GM23338 (cell line): ENCODE data around the gene COL25A1. TPM values are rescaled to one million over a fixed set of nuclear protein-coding genes. Genes with fewer than 3 reads are reported as not detected.

ENCODE experiments used
- ATAC-seq: fragments of 200-7000 bp; cut with Tn5 transposase; 3 replicates; pipeline ENCODE4 v1.9.1; 2020
- DNase-seq: peaks from one replicate; pipeline ENCODE4 v3.0.0-alpha.2; 2015; ENCODE audit warnings: low spot score
- H2AFZ ChIP-seq: fragments of 200-600 bp; sonication (generic); 2 replicates; pipeline ENCODE4 v1.8.0; 2016; ENCODE audit warnings: antibody characterized with exemption, mild to moderate bottlenecking, moderate library complexity
- H3F3A ChIP-seq: fragments of 200-600 bp; sonication (generic); replicated peaks from 2 replicates; pipeline ENCODE4 v1.8.0; 2017; ENCODE audit warnings: antibody characterized with exemption, mixed run types, low read depth
- H3K27ac ChIP-seq: fragments of 200-600 bp; sonication (generic); 2 replicates; pipeline ENCODE4 v1.6.1; 2016; ENCODE audit warnings: low read depth
- H3K27me3 ChIP-seq: fragments of 200-600 bp; sonication (generic); 2 replicates; pipeline ENCODE4 v1.8.0; 2016; ENCODE audit warnings: mild to moderate bottlenecking, mixed run types, moderate library complexity; ENCODE audit not compliant: insufficient read depth
- H3K36me3 ChIP-seq: fragments of 200-600 bp; sonication (generic); 2 replicates; pipeline ENCODE4 v1.8.0; 2016; ENCODE audit warnings: mild to moderate bottlenecking; ENCODE audit not compliant: insufficient read depth
- H3K4me1 ChIP-seq: fragments of 200-600 bp; sonication (generic); 2 replicates; pipeline ENCODE4 v1.8.0; 2016; ENCODE audit warnings: mild to moderate bottlenecking, moderate library complexity; ENCODE audit not compliant: insufficient read depth
- H3K4me2 ChIP-seq: fragments of 200-600 bp; sonication (generic); 2 replicates; pipeline ENCODE4 v1.7.1; 2017; ENCODE audit warnings: mixed run types
- H3K4me3 ChIP-seq: fragments of 200-600 bp; sonication (generic); 2 replicates; pipeline ENCODE4 v1.6.1; 2016; ENCODE audit warnings: mixed run types
- H3K79me2 ChIP-seq: fragments of 200-600 bp; sonication (generic); replicated peaks from 2 replicates; pipeline ENCODE4 v1.8.0; 2017; ENCODE audit warnings: mild to moderate bottlenecking; ENCODE audit not compliant: insufficient read depth
- H3K9me2 ChIP-seq: fragments of 200-600 bp; sonication (generic); 2 replicates; pipeline ENCODE4 v1.8.0; 2017; ENCODE audit not compliant: insufficient read depth
- H4K20me1 ChIP-seq: fragments of 200-600 bp; sonication (generic); replicated peaks from 2 replicates; pipeline ENCODE4 v1.8.0; 2017; ENCODE audit warnings: mild to moderate bottlenecking; ENCODE audit not compliant: insufficient read depth
- H3K27ac Mint-ChIP-seq: 2 replicates; pipeline ENCODE4 v1.8.0; 2020; ENCODE audit warnings: inconsistent platforms, mild to moderate bottlenecking, moderate library complexity, mixed read lengths
- H3K27me3 Mint-ChIP-seq: 3 replicates; pipeline ENCODE4 v1.8.0; 2022; ENCODE audit warnings: low read depth, mild to moderate bottlenecking, moderate library complexity, mixed read lengths, inconsistent platforms; ENCODE audit not compliant: insufficient read depth, poor library complexity
- H3K36me3 Mint-ChIP-seq: 3 replicates; pipeline ENCODE4 v1.8.0; 2021; ENCODE audit warnings: low read depth, mild to moderate bottlenecking, inconsistent platforms, moderate library complexity, mixed read lengths
- H3K4me1 Mint-ChIP-seq: 3 replicates; pipeline ENCODE4 v1.8.0; 2020; ENCODE audit warnings: mild to moderate bottlenecking, inconsistent platforms, mixed read lengths
- H3K4me3 Mint-ChIP-seq: 3 replicates; pipeline ENCODE4 v1.8.0; 2021; ENCODE audit warnings: moderate library complexity, mild to moderate bottlenecking, inconsistent platforms, mixed read lengths
- H3K9me3 Mint-ChIP-seq: 3 replicates; pipeline ENCODE4 v1.8.0; 2020; ENCODE audit warnings: moderate library complexity, mild to moderate bottlenecking, inconsistent platforms, mixed read lengths
- CREB1 ChIP-seq: fragments of 250-450 bp; sonication (Bioruptor Pico); IDR thresholded peaks from 2 replicates; pipeline ENCODE4 v1.5.0; 2020; ENCODE audit warnings: low read depth, mild to moderate bottlenecking, moderate library complexity
- EZH2 ChIP-seq: fragments of 200-600 bp; sonication (generic); IDR thresholded peaks from one replicate; pipeline ENCODE4 v1.8.0; 2017; ENCODE audit warnings: antibody characterized with exemption, mild to moderate bottlenecking, low read depth; ENCODE audit not compliant: unreplicated experiment
- JUNB ChIP-seq: IDR thresholded peaks from one replicate; pipeline ENCODE4 v1.6.1; 2016; ENCODE audit warnings: antibody characterized with exemption; ENCODE audit not compliant: unreplicated experiment
- NANOG ChIP-seq: IDR thresholded peaks from 2 replicates; pipeline ENCODE4 v1.6.1; 2016; ENCODE audit warnings: antibody characterized with exemption, borderline replicate concordance
- POLR2AphosphoS5 ChIP-seq: IDR thresholded peaks from 2 replicates; pipeline ENCODE4 v1.6.1; 2016; ENCODE audit warnings: antibody characterized with exemption, low read depth
- STAT1 ChIP-seq: IDR thresholded peaks from one replicate; pipeline ENCODE4 v1.6.1; 2016; ENCODE audit warnings: antibody characterized with exemption; ENCODE audit not compliant: unreplicated experiment
- ZNF114 ChIP-seq: fragments of 250-450 bp; sonication (Bioruptor Pico); IDR thresholded peaks from 2 replicates; pipeline ENCODE4 v1.5.0; 2020; ENCODE audit warnings: mild to moderate bottlenecking, moderate library complexity
- ZNF331 ChIP-seq: fragments of 250-450 bp; sonication (Bioruptor Pico); IDR thresholded peaks from 2 replicates; pipeline ENCODE4 v1.5.0; 2020; ENCODE audit warnings: low read depth, mild to moderate bottlenecking, moderate library complexity
- polyA plus RNA-seq: library from polyadenylated mRNA; unstranded; fragments of >200 nt; fragmentation: Nextera tagmentation; extraction: Ambion mirVana; gene quantifications from 2 replicates; pipeline ENCODE4 v1.2.1, GENCODE V29; 2016
- total RNA-seq: library from RNA; depleted of rRNA; stranded (reverse); fragments of >200 nt; shearing (Covaris generic); gene quantifications from 2 replicates; pipeline ENCODE4 v1.2.3, GENCODE V29; 2014
- TF ChIP-seq, protein P1 (sequence below): IDR thresholded peaks from 2 replicates; pipeline ENCODE4 v1.6.1; 2016; ENCODE audit warnings: antibody characterized with exemption
- TF ChIP-seq, protein P2 (sequence below): fragments of 250-450 bp; sonication (Bioruptor Pico); IDR thresholded peaks from 2 replicates; pipeline ENCODE4 v1.5.0; 2020; ENCODE audit warnings: mild to moderate bottlenecking, moderate library complexity

The COL25A1 gene
- total and polyA plus RNA-seq, 2 experiments from 2014 or later, result 3.9 to 5.6 TPM

DNA sequence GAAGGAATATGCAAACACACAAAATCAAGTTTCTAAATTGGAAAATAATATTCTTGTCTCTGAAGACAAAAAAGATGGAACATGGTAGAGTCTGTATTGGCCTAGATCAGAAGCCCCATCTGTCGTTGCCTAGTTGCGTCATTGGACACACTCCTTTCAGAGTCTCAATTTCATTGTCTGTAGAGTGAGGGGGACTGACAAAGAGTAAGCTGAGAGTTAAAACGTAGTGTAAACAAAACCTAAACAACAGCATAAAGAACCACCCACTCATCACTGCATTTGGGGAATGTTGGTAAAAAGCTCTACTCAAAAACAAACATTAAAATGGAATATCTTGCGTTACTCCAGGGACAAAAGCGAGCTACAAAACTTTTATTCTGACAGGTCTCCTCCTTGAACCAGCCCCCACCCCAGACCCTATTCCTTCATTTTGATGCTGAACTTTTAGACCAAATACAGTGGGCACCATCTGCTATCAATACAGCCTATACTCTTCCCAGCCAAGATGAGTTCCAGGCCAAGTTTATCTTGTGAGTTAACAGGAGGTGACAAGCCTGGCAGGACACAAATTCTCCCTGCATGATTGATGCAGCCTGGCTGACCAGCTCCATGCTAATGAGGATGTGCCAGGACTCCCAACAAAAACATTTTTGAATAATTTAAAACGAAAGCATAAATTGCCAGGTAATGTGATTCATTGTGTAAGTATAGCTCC, 125.2 kb downstream of the COL25A1 start:
- peaks cover 24% of the 10 kb centered on the region for H3K4me1 Mint-ChIP-seq

More for the DNA sequence above, 125.2 kb downstream of the COL25A1 start:
- Histone ChIP-seq H3K4me1 (peaks cover 10% of the 10 kb centered on the region), H3K27me3 (no peaks in the 10 kb centered on the region), H3K27ac (no peak overlapping the region), H3K4me2 (no peak overlapping the region), H3K4me3 (no peak overlapping the region), H3F3A (no peaks in the 10 kb centered on the region), H3K9me2 (no peaks in the 10 kb centered on the region), H2AFZ (no peak overlapping the region), H3K36me3 (no peaks in the 10 kb centered on the region), H3K79me2 (no peaks in the 10 kb centered on the region), H4K20me1 (no peaks in the 10 kb centered on the region)
- H3K36me3 Mint-ChIP-seq, result no peaks in the 10 kb centered on the region
- no peaks in the 10 kb centered on the region for H3K27me3 Mint-ChIP-seq
- no peak; the same call in 2 of the 3 replicates for ATAC-seq
- H3K4me3 Mint-ChIP-seq, result no peak overlapping the region
- no peaks in the 10 kb centered on the region for H3K9me3 Mint-ChIP-seq
- H3K27ac Mint-ChIP-seq, result no peak overlapping the region
- DNase-seq, result no peak
- TF ChIP-seq NANOG (no peak), STAT1 (no peak), POLR2AphosphoS5 (no peak), ZNF114 (CRISPR knock-in tag) (no peak), CREB1 (CRISPR knock-in tag) (no peak), ZNF331 (CRISPR knock-in tag) (no peak), EZH2 (no peak), JUNB (no peak)
- TF ChIP-seq, protein P1, sequence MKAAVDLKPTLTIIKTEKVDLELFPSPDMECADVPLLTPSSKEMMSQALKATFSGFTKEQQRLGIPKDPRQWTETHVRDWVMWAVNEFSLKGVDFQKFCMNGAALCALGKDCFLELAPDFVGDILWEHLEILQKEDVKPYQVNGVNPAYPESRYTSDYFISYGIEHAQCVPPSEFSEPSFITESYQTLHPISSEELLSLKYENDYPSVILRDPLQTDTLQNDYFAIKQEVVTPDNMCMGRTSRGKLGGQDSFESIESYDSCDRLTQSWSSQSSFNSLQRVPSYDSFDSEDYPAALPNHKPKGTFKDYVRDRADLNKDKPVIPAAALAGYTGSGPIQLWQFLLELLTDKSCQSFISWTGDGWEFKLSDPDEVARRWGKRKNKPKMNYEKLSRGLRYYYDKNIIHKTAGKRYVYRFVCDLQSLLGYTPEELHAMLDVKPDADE, result no peak
- TF ChIP-seq, protein P2, sequence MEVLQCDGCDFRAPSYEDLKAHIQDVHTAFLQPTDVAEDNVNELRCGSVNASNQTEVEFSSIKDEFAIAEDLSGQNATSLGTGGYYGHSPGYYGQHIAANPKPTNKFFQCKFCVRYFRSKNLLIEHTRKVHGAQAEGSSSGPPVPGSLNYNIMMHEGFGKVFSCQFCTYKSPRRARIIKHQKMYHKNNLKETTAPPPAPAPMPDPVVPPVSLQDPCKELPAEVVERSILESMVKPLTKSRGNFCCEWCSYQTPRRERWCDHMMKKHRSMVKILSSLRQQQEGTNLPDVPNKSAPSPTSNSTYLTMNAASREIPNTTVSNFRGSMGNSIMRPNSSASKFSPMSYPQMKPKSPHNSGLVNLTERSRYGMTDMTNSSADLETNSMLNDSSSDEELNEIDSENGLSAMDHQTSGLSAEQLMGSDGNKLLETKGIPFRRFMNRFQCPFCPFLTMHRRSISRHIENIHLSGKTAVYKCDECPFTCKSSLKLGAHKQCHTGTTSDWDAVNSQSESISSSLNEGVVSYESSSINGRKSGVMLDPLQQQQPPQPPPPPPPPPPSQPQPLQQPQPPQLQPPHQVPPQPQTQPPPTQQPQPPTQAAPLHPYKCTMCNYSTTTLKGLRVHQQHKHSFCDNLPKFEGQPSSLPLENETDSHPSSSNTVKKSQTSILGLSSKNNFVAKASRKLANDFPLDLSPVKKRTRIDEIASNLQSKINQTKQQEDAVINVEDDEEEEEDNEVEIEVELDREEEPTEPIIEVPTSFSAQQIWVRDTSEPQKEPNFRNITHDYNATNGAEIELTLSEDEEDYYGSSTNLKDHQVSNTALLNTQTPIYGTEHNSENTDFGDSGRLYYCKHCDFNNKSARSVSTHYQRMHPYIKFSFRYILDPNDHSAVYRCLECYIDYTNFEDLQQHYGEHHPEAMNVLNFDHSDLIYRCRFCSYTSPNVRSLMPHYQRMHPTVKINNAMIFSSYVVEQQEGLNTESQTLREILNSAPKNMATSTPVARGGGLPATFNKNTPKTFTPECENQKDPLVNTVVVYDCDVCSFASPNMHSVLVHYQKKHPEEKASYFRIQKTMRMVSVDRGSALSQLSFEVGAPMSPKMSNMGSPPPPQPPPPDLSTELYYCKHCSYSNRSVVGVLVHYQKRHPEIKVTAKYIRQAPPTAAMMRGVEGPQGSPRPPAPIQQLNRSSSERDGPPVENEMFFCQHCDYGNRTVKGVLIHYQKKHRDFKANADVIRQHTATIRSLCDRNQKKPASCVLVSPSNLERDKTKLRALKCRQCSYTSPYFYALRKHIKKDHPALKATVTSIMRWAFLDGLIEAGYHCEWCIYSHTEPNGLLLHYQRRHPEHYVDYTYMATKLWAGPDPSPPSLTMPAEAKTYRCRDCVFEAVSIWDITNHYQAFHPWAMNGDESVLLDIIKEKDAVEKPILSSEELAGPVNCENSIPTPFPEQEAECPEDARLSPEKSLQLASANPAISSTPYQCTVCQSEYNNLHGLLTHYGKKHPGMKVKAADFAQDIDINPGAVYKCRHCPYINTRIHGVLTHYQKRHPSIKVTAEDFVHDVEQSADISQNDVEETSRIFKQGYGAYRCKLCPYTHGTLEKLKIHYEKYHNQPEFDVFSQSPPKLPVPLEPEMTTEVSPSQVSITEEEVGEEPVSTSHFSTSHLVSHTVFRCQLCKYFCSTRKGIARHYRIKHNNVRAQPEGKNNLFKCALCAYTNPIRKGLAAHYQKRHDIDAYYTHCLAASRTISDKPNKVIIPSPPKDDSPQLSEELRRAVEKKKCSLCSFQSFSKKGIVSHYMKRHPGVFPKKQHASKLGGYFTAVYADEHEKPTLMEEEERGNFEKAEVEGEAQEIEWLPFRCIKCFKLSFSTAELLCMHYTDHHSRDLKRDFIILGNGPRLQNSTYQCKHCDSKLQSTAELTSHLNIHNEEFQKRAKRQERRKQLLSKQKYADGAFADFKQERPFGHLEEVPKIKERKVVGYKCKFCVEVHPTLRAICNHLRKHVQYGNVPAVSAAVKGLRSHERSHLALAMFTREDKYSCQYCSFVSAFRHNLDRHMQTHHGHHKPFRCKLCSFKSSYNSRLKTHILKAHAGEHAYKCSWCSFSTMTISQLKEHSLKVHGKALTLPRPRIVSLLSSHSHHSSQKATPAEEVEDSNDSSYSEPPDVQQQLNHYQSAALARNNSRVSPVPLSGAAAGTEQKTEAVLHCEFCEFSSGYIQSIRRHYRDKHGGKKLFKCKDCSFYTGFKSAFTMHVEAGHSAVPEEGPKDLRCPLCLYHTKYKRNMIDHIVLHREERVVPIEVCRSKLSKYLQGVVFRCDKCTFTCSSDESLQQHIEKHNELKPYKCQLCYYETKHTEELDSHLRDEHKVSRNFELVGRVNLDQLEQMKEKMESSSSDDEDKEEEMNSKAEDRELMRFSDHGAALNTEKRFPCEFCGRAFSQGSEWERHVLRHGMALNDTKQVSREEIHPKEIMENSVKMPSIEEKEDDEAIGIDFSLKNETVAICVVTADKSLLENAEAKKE (CRISPR knock-in tag), result no peak
